ENCODE data around the gene NAV2.

NAV2 gene

GRCh38 chr11:19834771-19835170, 122.1 kb downstream of the NAV2 start (continued):
- TF ChIP-seq PATZ1 (CRISPR knock-in tag; IDR thresholded peaks at IDR 0.05; ENCODE audit: borderline replicate concordance) (no peak), TCF4 (CRISPR knock-in tag; IDR thresholded peaks at IDR 0.05; ENCODE audit: borderline replicate concordance) (no peak), RARB (CRISPR knock-in tag; IDR thresholded peaks at IDR 0.05) (no peak), BACH2 (CRISPR knock-in tag; IDR thresholded peaks at IDR 0.05; ENCODE audit: borderline replicate concordance) (no peak), CREB5 (CRISPR knock-in tag; IDR thresholded peaks at IDR 0.05; ENCODE audit: low read depth) (no peak), ZFP30 (CRISPR knock-in tag; IDR thresholded peaks at IDR 0.05) (no peak), ZNF70 (CRISPR knock-in tag; IDR thresholded peaks at IDR 0.05) (no peak)

GRCh38 chr11:19836666-19837065, 124.0 kb downstream of the NAV2 start:
- TF ChIP-seq RARB (CRISPR knock-in tag; IDR thresholded peaks at IDR 0.05), result no peak
- TF ChIP-seq TSHZ2 (CRISPR knock-in tag; IDR thresholded peaks at IDR 0.05), result no peak
- TF ChIP-seq PATZ1 (CRISPR knock-in tag; IDR thresholded peaks at IDR 0.05; ENCODE audit: borderline replicate concordance), result no peak
- no peak for TF ChIP-seq CREB5 (CRISPR knock-in tag; IDR thresholded peaks at IDR 0.05; ENCODE audit: low read depth)
- no peak for TF ChIP-seq ZFP3 (CRISPR knock-in tag; IDR thresholded peaks at IDR 0.05)
- no peak for TF ChIP-seq CSDC2 (CRISPR knock-in tag; IDR thresholded peaks at IDR 0.05)
- TF ChIP-seq TCF4 (CRISPR knock-in tag; IDR thresholded peaks at IDR 0.05; ENCODE audit: borderline replicate concordance), result no peak
- no peak for TF ChIP-seq TOX (CRISPR knock-in tag; IDR thresholded peaks at IDR 0.05; ENCODE audit: borderline replicate concordance)
- TF ChIP-seq ZNF70 (CRISPR knock-in tag; IDR thresholded peaks at IDR 0.05), result no peak
- no peak for TF ChIP-seq GLIS3 (CRISPR knock-in tag; IDR thresholded peaks at IDR 0.05)

GRCh38 chr11:19838994-19839768, 126.5 kb downstream of the NAV2 start:
- TF ChIP-seq CREB5 (CRISPR knock-in tag; IDR thresholded peaks at IDR 0.05; ENCODE audit: low read depth), result no peak
- TF ChIP-seq TCF4 (CRISPR knock-in tag; IDR thresholded peaks at IDR 0.05; ENCODE audit: borderline replicate concordance), result no peak
- TF ChIP-seq ISL1 (CRISPR knock-in tag; IDR thresholded peaks at IDR 0.05), result no peak
- TF ChIP-seq TOX (CRISPR knock-in tag; IDR thresholded peaks at IDR 0.05; ENCODE audit: borderline replicate concordance), result no peak
- TF ChIP-seq ZNF565 (CRISPR knock-in tag; conservative IDR thresholded peaks at IDR 0.05; ENCODE audit: low read depth), result no peak
- TF ChIP-seq ZFP30 (CRISPR knock-in tag; IDR thresholded peaks at IDR 0.05), result no peak
- no peak for TF ChIP-seq ZFP3 (CRISPR knock-in tag; IDR thresholded peaks at IDR 0.05)
- TF ChIP-seq BACH2 (CRISPR knock-in tag; IDR thresholded peaks at IDR 0.05; ENCODE audit: borderline replicate concordance), result no peak
- TF ChIP-seq CSDC2 (CRISPR knock-in tag; IDR thresholded peaks at IDR 0.05), result no peak
- no peak for TF ChIP-seq ZC3H10 (CRISPR knock-in tag; IDR thresholded peaks at IDR 0.05)
- TF ChIP-seq PPARA (CRISPR knock-in tag; IDR thresholded peaks at IDR 0.05; ENCODE audit: borderline replicate concordance), result no peak
- TF ChIP-seq ARNTL (CRISPR knock-in tag; IDR thresholded peaks at IDR 0.05; ENCODE audit: borderline replicate concordance, low read depth), result no peak
- no peak for TF ChIP-seq PATZ1 (CRISPR knock-in tag; IDR thresholded peaks at IDR 0.05; ENCODE audit: borderline replicate concordance)
- TF ChIP-seq RARB (CRISPR knock-in tag; IDR thresholded peaks at IDR 0.05), result no peak
- TF ChIP-seq OSR1 (CRISPR knock-in tag; IDR thresholded peaks at IDR 0.05), result no peak
- peak; percentile 44 for ATAC-seq

More at GRCh38 chr11:19836666-19837065, 124.0 kb downstream of the NAV2 start:
- no peak for ATAC-seq

All from SK-N-SH treated with all-trans-retinoic acid at 6 μM for 48 hours (cell line).